GM23338 (cell line): ENCODE data around the gene PCNX1. TPM values are rescaled to one million over a fixed set of nuclear protein-coding genes. Genes with fewer than 3 reads are reported as not detected.

Source experiments
- ATAC-seq: fragments of 200-7000 bp; cut with Tn5 transposase; 3 replicates; pipeline ENCODE4 v1.9.1; 2020
- DNase-seq: peaks from one replicate; pipeline ENCODE4 v3.0.0-alpha.2; 2015; ENCODE audit warnings: low spot score
- H2AFZ ChIP-seq: fragments of 200-600 bp; sonication (generic); 2 replicates; pipeline ENCODE4 v1.8.0; 2016; ENCODE audit warnings: antibody characterized with exemption, mild to moderate bottlenecking, moderate library complexity
- H3F3A ChIP-seq: fragments of 200-600 bp; sonication (generic); replicated peaks from 2 replicates; pipeline ENCODE4 v1.8.0; 2017; ENCODE audit warnings: antibody characterized with exemption, mixed run types, low read depth
- H3K27ac ChIP-seq: fragments of 200-600 bp; sonication (generic); 2 replicates; pipeline ENCODE4 v1.6.1; 2016; ENCODE audit warnings: low read depth
- H3K27me3 ChIP-seq: fragments of 200-600 bp; sonication (generic); 2 replicates; pipeline ENCODE4 v1.8.0; 2016; ENCODE audit warnings: mild to moderate bottlenecking, mixed run types, moderate library complexity; ENCODE audit not compliant: insufficient read depth
- H3K36me3 ChIP-seq: fragments of 200-600 bp; sonication (generic); 2 replicates; pipeline ENCODE4 v1.8.0; 2016; ENCODE audit warnings: mild to moderate bottlenecking; ENCODE audit not compliant: insufficient read depth
- H3K4me1 ChIP-seq: fragments of 200-600 bp; sonication (generic); 2 replicates; pipeline ENCODE4 v1.8.0; 2016; ENCODE audit warnings: mild to moderate bottlenecking, moderate library complexity; ENCODE audit not compliant: insufficient read depth
- H3K4me2 ChIP-seq: fragments of 200-600 bp; sonication (generic); 2 replicates; pipeline ENCODE4 v1.7.1; 2017; ENCODE audit warnings: mixed run types
- H3K4me3 ChIP-seq: fragments of 200-600 bp; sonication (generic); 2 replicates; pipeline ENCODE4 v1.6.1; 2016; ENCODE audit warnings: mixed run types
- H3K79me2 ChIP-seq: fragments of 200-600 bp; sonication (generic); replicated peaks from 2 replicates; pipeline ENCODE4 v1.8.0; 2017; ENCODE audit warnings: mild to moderate bottlenecking; ENCODE audit not compliant: insufficient read depth
- H3K9me2 ChIP-seq: fragments of 200-600 bp; sonication (generic); 2 replicates; pipeline ENCODE4 v1.8.0; 2017; ENCODE audit not compliant: insufficient read depth
- H4K20me1 ChIP-seq: fragments of 200-600 bp; sonication (generic); replicated peaks from 2 replicates; pipeline ENCODE4 v1.8.0; 2017; ENCODE audit warnings: mild to moderate bottlenecking; ENCODE audit not compliant: insufficient read depth
- H3K27ac Mint-ChIP-seq: 2 replicates; pipeline ENCODE4 v1.8.0; 2020; ENCODE audit warnings: inconsistent platforms, mild to moderate bottlenecking, moderate library complexity, mixed read lengths
- H3K27me3 Mint-ChIP-seq: 3 replicates; pipeline ENCODE4 v1.8.0; 2022; ENCODE audit warnings: low read depth, mild to moderate bottlenecking, moderate library complexity, mixed read lengths, inconsistent platforms; ENCODE audit not compliant: insufficient read depth, poor library complexity
- H3K36me3 Mint-ChIP-seq: 3 replicates; pipeline ENCODE4 v1.8.0; 2021; ENCODE audit warnings: low read depth, mild to moderate bottlenecking, inconsistent platforms, moderate library complexity, mixed read lengths
- H3K4me1 Mint-ChIP-seq: 3 replicates; pipeline ENCODE4 v1.8.0; 2020; ENCODE audit warnings: mild to moderate bottlenecking, inconsistent platforms, mixed read lengths
- H3K4me3 Mint-ChIP-seq: 3 replicates; pipeline ENCODE4 v1.8.0; 2021; ENCODE audit warnings: moderate library complexity, mild to moderate bottlenecking, inconsistent platforms, mixed read lengths
- H3K9me3 Mint-ChIP-seq: 3 replicates; pipeline ENCODE4 v1.8.0; 2020; ENCODE audit warnings: moderate library complexity, mild to moderate bottlenecking, inconsistent platforms, mixed read lengths
- CREB1 ChIP-seq: fragments of 250-450 bp; sonication (Bioruptor Pico); IDR thresholded peaks from 2 replicates; pipeline ENCODE4 v1.5.0; 2020; ENCODE audit warnings: low read depth, mild to moderate bottlenecking, moderate library complexity
- CTCF ChIP-seq, 2 experiments: fragments of 200-600 bp in 1 of 2; sonication (generic) in 1 of 2; conservative IDR thresholded peaks; 2 replicates each; pipeline versions ENCODE4 v1.5.1 to v1.6.1; 2016 to 2017; ENCODE audit warnings: antibody characterized with exemption in 2 of 2, low read depth in 2 of 2, mild to moderate bottlenecking in 2 of 2, moderate library complexity in 1 of 2
- ETS1 ChIP-seq: IDR thresholded peaks from 2 replicates; pipeline ENCODE4 v1.6.1; 2016; ENCODE audit warnings: antibody characterized with exemption
- EZH2 ChIP-seq: fragments of 200-600 bp; sonication (generic); IDR thresholded peaks from one replicate; pipeline ENCODE4 v1.8.0; 2017; ENCODE audit warnings: antibody characterized with exemption, mild to moderate bottlenecking, low read depth; ENCODE audit not compliant: unreplicated experiment
- EZH2phosphoT487 ChIP-seq: fragments of 200-600 bp; sonication (generic); IDR thresholded peaks from one replicate; pipeline ENCODE4 v1.8.1; 2018; ENCODE audit warnings: antibody characterized with exemption; ENCODE audit not compliant: unreplicated experiment
- JUNB ChIP-seq: IDR thresholded peaks from one replicate; pipeline ENCODE4 v1.6.1; 2016; ENCODE audit warnings: antibody characterized with exemption; ENCODE audit not compliant: unreplicated experiment
- NANOG ChIP-seq: IDR thresholded peaks from 2 replicates; pipeline ENCODE4 v1.6.1; 2016; ENCODE audit warnings: antibody characterized with exemption, borderline replicate concordance
- POLR2AphosphoS5 ChIP-seq: IDR thresholded peaks from 2 replicates; pipeline ENCODE4 v1.6.1; 2016; ENCODE audit warnings: antibody characterized with exemption, low read depth
- REST ChIP-seq: IDR thresholded peaks from one replicate; pipeline ENCODE4 v1.6.1; 2018; ENCODE audit warnings: antibody characterized with exemption; ENCODE audit not compliant: unreplicated experiment
- STAT1 ChIP-seq: IDR thresholded peaks from one replicate; pipeline ENCODE4 v1.6.1; 2016; ENCODE audit warnings: antibody characterized with exemption; ENCODE audit not compliant: unreplicated experiment
- ZNF114 ChIP-seq: fragments of 250-450 bp; sonication (Bioruptor Pico); IDR thresholded peaks from 2 replicates; pipeline ENCODE4 v1.5.0; 2020; ENCODE audit warnings: mild to moderate bottlenecking, moderate library complexity
- ZNF331 ChIP-seq: fragments of 250-450 bp; sonication (Bioruptor Pico); IDR thresholded peaks from 2 replicates; pipeline ENCODE4 v1.5.0; 2020; ENCODE audit warnings: low read depth, mild to moderate bottlenecking, moderate library complexity
- ZNF462 ChIP-seq: fragments of 250-450 bp; sonication (Bioruptor Pico); IDR thresholded peaks from 2 replicates; pipeline ENCODE4 v1.5.0; 2020; ENCODE audit warnings: mild to moderate bottlenecking, moderate library complexity
- polyA plus RNA-seq: library from polyadenylated mRNA; unstranded; fragments of >200 nt; fragmentation: Nextera tagmentation; extraction: Ambion mirVana; gene quantifications from 2 replicates; pipeline ENCODE4 v1.2.1, GENCODE V29; 2016
- total RNA-seq: library from RNA; depleted of rRNA; stranded (reverse); fragments of >200 nt; shearing (Covaris generic); gene quantifications from 2 replicates; pipeline ENCODE4 v1.2.3, GENCODE V29; 2014

PCNX1 gene
- total and polyA plus RNA-seq, 2 experiments from 2014 or later: 19.4 to 53.1 TPM

GRCh38 chr14:71061458-71061857 lies 154.2 kb downstream of the PCNX1 start:
- no peaks in the 10 kb centered on the region for H3K27me3 Mint-ChIP-seq
- no peaks in the 10 kb centered on the region for H3K9me2 ChIP-seq
- no peaks in the 10 kb centered on the region for H3K4me1 ChIP-seq
- H3K4me3 Mint-ChIP-seq: no peak overlapping the region
- no peak overlapping the region for H3K4me3 ChIP-seq
- no peaks in the 10 kb centered on the region for H3K27me3 ChIP-seq
- no peak overlapping the region for H3K27ac Mint-ChIP-seq
- H3K79me2 ChIP-seq: no peaks in the 10 kb centered on the region
- peaks cover 73% of the 10 kb centered on the region for H3K36me3 Mint-ChIP-seq
- no peak overlapping the region for H2AFZ ChIP-seq
- peaks cover 40% of the 10 kb centered on the region for H3K36me3 ChIP-seq
- H3K9me3 Mint-ChIP-seq: peaks cover 6% of the 10 kb centered on the region; the same call in 2 of the 3 replicates
- no peaks in the 10 kb centered on the region for H4K20me1 ChIP-seq
- no peak for DNase-seq
- TF ChIP-seq CTCF (conservative IDR thresholded peaks at IDR 0.05; ENCODE audit: low read depth in 2 of 2): no peak
- no peak for TF ChIP-seq ZNF462 (CRISPR knock-in tag)
- TF ChIP-seq JUNB: no peak
- TF ChIP-seq STAT1: no peak
- no peak for TF ChIP-seq ETS1
- TF ChIP-seq REST: no peak
- no peak for TF ChIP-seq POLR2AphosphoS5
- TF ChIP-seq CREB1 (CRISPR knock-in tag): no peak
- TF ChIP-seq ZNF114 (CRISPR knock-in tag): no peak
- no peak for TF ChIP-seq NANOG
- no peak for TF ChIP-seq EZH2
- no peak for TF ChIP-seq EZH2phosphoT487
- TF ChIP-seq ZNF331 (CRISPR knock-in tag): no peak
- H3K4me1 Mint-ChIP-seq: no peaks in the 10 kb centered on the region
- no peaks in the 10 kb centered on the region for H3F3A ChIP-seq
- no peak overlapping the region for H3K27ac ChIP-seq
- H3K4me2 ChIP-seq: no peak overlapping the region
- ATAC-seq: no peak
